GM12872 (cell line): ENCODE results near the gene PNPLA3.

Experiments
- TF ChIP-seq, protein P1 (sequence below): IDR thresholded peaks from 3 replicates; pipeline ENCODE4 v1.5.1; 2011; ENCODE audit warnings: low read depth, mild to moderate bottlenecking, low read length, moderate library complexity; ENCODE audit not compliant: insufficient read depth

PNPLA3 gene

DNA sequence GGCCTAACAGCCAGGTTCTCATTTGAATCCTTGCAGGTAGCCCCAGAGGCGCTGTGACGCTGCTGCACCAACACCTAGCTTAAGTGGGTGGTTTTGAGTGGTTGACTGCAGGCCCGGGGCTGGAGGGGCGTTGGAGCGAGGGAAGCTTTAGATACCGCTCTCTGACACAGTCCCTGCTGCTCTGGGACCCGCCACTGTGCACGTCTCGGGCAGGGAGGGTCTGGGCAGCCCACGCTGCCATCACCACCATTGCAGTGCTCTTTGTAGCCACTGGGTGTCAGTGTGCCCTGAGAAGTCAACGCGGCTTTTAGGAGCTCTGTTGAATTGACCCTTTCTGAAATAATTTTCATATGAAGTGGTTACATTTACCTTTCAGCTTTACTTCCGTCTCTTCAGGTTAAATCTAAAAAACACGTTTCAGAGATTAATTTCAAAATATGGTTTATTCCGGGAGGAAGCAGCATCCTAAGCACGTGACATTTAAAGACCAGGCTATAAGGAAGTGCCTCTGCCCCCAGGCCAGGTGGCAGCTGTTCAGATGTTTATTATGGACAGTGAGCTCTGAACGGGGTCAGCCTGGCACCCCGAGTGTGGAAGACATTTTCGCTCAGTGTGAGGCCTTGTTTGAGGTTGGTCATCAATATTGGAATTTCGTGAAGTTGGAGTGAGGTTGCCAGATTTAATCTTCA, 69.6 kb downstream of the PNPLA3 start:
- TF ChIP-seq, protein P1, sequence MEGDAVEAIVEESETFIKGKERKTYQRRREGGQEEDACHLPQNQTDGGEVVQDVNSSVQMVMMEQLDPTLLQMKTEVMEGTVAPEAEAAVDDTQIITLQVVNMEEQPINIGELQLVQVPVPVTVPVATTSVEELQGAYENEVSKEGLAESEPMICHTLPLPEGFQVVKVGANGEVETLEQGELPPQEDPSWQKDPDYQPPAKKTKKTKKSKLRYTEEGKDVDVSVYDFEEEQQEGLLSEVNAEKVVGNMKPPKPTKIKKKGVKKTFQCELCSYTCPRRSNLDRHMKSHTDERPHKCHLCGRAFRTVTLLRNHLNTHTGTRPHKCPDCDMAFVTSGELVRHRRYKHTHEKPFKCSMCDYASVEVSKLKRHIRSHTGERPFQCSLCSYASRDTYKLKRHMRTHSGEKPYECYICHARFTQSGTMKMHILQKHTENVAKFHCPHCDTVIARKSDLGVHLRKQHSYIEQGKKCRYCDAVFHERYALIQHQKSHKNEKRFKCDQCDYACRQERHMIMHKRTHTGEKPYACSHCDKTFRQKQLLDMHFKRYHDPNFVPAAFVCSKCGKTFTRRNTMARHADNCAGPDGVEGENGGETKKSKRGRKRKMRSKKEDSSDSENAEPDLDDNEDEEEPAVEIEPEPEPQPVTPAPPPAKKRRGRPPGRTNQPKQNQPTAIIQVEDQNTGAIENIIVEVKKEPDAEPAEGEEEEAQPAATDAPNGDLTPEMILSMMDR, result peak; percentile 95

DNA sequence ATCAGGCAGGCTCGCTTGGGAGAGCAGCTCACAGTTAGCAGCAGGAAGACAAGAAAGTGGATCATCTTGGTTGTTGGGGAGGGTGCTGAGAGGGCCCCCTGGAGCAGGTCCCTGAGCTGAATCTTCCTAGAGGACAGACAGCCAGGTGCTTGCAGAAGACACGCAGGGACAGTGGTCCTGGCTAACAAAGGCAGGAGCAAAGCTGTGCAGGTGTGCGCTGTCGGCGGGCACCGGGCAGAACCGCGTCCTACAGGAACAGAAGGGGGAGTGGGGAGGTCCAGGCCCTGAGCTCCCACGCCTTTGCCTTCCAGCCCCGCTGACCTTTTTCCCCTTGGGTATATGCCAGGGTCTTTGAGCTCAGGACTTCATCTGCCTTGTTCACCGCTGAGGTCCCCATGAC, 70.4 kb downstream of the PNPLA3 start:
- TF ChIP-seq, protein P1, result no peak

DNA sequence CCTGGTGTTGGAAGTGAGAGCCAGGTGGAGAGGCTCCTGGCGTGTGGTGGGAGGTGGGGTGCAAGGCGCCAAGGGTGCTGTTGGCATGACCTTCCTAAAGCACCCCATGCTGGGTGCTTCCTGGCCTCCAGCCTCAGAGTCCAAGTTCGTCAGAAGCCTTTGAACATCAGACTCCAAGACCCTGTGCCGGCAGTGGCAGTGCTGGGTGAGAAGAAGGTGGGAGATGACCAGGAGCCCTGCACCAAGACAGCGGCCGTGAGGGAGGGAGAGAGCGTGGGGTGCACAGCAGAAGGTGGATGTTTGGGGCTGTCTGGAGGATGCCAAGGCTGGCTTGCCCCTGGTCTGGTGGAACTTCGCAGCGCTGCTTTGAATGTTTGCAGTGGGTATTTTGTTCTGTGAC, 70.8 kb downstream of the PNPLA3 start:
- TF ChIP-seq, protein P1, result no peak

DNA sequence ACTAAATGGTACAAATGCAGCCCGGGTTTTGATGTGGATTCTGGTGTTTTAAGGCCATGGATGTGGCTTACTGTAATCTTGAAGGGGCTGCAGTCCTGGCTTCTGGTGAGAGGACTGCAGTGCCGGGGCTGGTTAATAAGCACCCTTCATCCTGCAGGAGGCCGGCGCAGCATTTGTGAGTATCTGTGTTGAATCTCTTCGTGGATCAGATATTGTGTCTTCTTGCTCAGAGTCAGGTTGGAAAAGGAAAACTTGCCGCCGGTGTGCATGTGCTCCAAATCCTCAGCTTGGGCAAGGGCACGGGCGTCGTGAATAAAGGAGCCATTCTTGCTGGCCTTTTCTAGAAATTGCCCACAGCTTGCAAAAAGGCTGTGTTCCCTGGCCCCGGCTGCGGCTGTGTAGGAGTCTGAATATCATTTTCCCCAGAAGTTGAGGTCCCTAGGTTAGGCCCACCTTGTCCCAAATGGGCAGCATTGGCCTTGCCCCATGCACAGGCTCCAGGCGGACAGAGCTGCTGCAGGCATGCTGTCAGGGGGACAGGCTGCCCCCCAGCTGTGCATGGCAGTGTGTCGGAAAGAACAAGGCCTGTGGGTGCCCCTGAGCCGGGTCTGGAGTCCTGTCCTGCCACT, 71.6 kb downstream of the PNPLA3 start:
- TF ChIP-seq, protein P1, result no peak

DNA sequence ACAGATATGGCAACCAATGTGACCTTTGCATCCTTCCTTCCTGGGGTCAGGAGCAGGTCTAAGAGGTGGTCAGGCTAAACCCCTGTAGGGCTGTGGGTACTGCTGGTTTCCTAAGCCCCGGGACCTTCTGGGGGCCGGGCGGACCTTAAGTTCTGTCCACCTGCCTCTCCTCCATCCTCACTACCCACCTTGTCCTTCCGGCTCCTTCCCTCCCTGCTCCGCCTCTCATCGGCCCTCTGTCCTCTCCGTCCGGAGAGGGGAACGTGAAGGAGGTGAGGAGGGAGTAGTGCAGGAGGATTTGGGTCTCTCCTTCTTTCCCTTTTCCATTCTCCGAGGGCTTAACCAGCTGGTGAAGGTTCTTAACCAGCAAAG, 72.2 kb downstream of the PNPLA3 start:
- TF ChIP-seq, protein P1, result no peak

DNA sequence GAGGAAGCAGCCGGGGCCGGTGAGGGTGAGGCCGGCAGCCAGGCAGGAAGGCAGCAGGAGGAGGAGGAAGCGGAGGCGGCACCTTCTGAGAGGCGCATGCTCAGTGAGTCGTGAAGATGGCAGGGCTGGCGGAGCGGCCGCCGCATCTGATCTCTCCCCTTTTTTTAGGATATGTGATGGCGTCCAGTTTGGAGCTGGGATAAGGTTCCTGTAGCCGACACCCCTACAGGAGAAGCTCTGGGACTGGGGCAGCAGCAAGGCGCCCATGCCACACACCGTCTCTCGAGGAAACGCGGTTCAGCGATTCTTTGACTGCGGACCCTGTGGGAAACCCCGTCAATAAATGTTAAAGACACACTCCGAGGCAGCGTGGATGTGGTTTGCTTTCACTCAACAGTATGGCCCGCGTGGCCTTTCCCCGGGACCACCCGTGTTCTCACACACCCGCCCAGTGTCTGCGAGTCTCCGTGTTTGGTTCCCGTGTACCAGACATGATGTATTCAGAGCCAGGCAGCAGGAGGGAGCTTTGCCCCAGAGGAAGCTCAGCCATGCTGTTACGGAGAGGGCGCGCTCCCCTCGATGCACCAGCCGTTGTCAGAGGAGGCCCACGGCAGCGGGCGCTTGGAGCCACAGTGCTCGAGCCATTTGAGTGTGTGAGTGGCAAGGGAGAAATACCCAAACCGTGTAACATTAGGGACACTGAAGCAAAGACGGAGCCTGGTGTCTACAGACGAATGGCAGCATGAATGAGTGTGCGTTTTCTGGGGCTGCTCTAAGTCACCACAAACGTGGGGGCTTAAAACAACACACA, 72.8 kb downstream of the PNPLA3 start:
- TF ChIP-seq, protein P1, result no peak

DNA sequence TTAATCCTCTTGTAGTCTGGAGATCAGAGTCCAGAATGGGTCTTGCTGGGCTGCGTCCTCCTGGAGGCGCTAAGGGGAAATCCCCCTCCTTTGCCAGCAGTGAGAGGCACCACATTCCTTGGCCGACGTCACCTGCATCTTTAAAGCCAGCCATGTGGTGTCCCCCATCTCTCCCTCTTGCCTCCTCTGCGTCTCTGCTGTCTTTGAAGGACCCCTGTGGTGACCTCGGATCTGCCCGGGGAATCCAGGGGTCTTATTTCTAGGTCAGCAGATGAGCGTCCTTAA, 73.3 kb downstream of the PNPLA3 start:
- TF ChIP-seq, protein P1, result no peak
